Prostate gland (tissue), 2 donors: ENCODE measurements around the gene PSMB5. TPM values are rescaled to one million over a fixed set of nuclear protein-coding genes. Genes with fewer than 3 reads are reported as not detected.

Experiments
- DNase-seq: peaks from one replicate; pipeline ENCODE4 v3.0.0-alpha.2; 2019; ENCODE audit warnings: low spot score
- H3K27ac ChIP-seq, 2 donors: fragments of 200-600 bp; sonication (generic); 2 replicates each; pipeline ENCODE4 v1.5.1; 2017 to 2019
- H3K27me3 ChIP-seq: fragments of 200-600 bp; sonication (generic); replicated peaks from 2 replicates; pipeline ENCODE4 v1.5.1; 2019; ENCODE audit not compliant: insufficient read depth
- H3K36me3 ChIP-seq, 2 donors: fragments of 200-600 bp; sonication (generic); 1 replicate in 1 of 2; 2 replicates in 1 of 2; pipeline versions ENCODE4 v1.5.1 to v1.8.1; 2017 to 2019
- H3K4me1 ChIP-seq: fragments of 200-600 bp; sonication (generic); replicated peaks from 2 replicates; pipeline ENCODE4 v1.5.1; 2019
- H3K4me3 ChIP-seq, 2 donors: fragments of 200-600 bp; sonication (generic); 2 replicates each; pipeline ENCODE4 v1.5.1; 2017 to 2019
- H3K9me3 ChIP-seq: fragments of 200-600 bp; sonication (generic); 2 replicates; pipeline ENCODE4 v1.5.1; 2017
- POLR2A ChIP-seq: fragments of 450-650 bp; IDR thresholded peaks from one replicate; pipeline ENCODE4 v1.6.1; 2016; ENCODE audit warnings: antibody characterized with exemption, mild to moderate bottlenecking
- POLR2AphosphoS5 ChIP-seq: sonication (generic); formaldehyde crosslinking; IDR thresholded peaks from one replicate; pipeline ENCODE4 v1.6.1; 2017; ENCODE audit warnings: antibody characterized with exemption
- WGBS: methylation state at CpG from one replicate; pipeline ENCODE4 v1.1.5; 2018; 5-methylcytosine and 5-hydroxymethylcytosine counted together
- intact Hi-C: fragments of 100-400 bp; cut with DNase I; formaldehyde crosslinking; loops from one replicate; pipeline ENCODE4 v1.14.2; 2022
- total RNA-seq, 2 donors: library from RNA; depleted of rRNA; stranded (reverse); fragments of >200 nt; gene quantifications; one replicate each; pipeline ENCODE4 v1.1.0, GENCODE V29; 2016
- TF ChIP-seq, protein P1 (sequence below), 4 experiments: fragments of 200-600 bp in 2 of 4; fragments of 450-650 bp in 2 of 4; sonication (generic) in 2 of 4; IDR thresholded peaks; 1 replicate in 3 of 4; 2 replicates in 1 of 4; pipeline ENCODE4 v1.5.1; 2016 to 2019; ENCODE audit warnings: antibody characterized with exemption in 4 of 4, mild to moderate bottlenecking in 2 of 4, moderate library complexity in 2 of 4

Gene PSMB5
- total RNA-seq, 2 donors from 2014 or later = 124 to 152 TPM

DNA sequence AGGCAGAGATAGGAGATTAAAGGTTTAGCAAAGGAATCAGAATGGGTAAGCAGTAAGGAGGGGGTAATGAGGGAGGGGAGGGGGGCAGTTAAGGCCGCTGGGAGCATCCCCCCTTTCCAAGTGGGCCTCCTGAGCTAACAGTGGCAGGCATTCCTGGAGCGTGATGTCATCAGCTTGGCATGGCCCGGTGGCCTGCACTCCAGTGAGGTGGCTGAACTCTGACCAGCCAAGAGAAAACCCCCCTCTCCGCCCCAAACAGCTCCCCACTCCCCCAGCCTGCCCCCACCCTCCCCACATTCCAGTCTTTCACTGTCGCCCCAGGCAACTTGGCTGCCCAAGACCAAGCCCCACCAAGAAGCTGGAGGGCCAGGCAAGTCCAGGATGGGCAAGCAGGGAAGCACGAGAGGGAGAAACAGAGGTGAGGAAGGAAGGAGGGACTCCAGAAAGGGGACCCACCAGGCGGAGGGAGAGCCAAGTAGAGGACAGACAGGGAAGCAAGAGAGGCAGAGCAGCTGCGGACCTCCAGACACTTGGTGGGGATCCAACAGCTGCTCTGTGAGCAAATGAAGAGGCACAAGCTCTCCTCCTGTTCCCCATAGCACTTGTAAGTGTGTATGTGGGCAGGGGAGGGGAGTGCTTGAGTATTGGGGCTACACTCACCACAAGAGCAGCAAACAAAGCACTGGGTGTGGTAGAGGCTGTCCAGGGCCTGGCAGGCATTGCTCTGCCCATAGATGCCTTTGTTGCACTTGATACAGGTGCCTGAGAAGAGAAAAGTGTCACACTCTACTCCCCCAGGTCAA is 56.8 kb downstream of the PSMB5 start:
- WGBS = 19% methylated on average over 8 of the region's 8 CpGs
- peak; percentile 34 for DNase-seq
- Histone ChIP-seq H3K4me1 (peaks cover 4% of the 10 kb centered on the region), H3K27ac (peak overlapping the region; percentile 76 to 86), H3K9me3 (no peaks in the 10 kb centered on the region), H3K27me3 (no peaks in the 10 kb centered on the region), H3K4me3 (no peak overlapping the region), H3K36me3 (no peaks in the 10 kb centered on the region)
- TF ChIP-seq POLR2AphosphoS5 = no peak
- TF ChIP-seq, protein P1, sequence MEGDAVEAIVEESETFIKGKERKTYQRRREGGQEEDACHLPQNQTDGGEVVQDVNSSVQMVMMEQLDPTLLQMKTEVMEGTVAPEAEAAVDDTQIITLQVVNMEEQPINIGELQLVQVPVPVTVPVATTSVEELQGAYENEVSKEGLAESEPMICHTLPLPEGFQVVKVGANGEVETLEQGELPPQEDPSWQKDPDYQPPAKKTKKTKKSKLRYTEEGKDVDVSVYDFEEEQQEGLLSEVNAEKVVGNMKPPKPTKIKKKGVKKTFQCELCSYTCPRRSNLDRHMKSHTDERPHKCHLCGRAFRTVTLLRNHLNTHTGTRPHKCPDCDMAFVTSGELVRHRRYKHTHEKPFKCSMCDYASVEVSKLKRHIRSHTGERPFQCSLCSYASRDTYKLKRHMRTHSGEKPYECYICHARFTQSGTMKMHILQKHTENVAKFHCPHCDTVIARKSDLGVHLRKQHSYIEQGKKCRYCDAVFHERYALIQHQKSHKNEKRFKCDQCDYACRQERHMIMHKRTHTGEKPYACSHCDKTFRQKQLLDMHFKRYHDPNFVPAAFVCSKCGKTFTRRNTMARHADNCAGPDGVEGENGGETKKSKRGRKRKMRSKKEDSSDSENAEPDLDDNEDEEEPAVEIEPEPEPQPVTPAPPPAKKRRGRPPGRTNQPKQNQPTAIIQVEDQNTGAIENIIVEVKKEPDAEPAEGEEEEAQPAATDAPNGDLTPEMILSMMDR (IDR thresholded peaks at IDR 0.05) = no peak
- TF ChIP-seq POLR2A = no peak
- intact Hi-C loops = loop anchor here (5.0 kb wide), 1 partner anchor 106 kb away; the partner anchor contains the start of gene LRP10

DNA sequence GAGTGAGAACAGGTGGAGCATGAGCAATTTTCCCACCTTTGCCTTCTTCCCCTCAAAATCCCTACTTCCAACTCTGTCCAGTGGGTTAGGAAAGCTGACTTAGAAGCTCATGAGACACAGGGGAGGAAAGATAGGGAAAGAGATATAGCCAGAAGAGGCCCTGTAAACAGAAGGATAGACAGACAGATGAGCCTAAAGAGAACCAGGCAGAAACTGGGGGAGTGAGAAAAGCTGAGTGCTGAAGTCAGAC is 57.3 kb downstream of the PSMB5 start:
- TF ChIP-seq, protein P1 (IDR thresholded peaks at IDR 0.05) = no peak
- Histone ChIP-seq H3K4me1 (peaks cover 4% of the 10 kb centered on the region), H3K4me3 (no peak overlapping the region), H3K27ac (peak overlapping the region; percentile 76 to 86), H3K36me3 (no peaks in the 10 kb centered on the region), H3K9me3 (no peaks in the 10 kb centered on the region), H3K27me3 (no peaks in the 10 kb centered on the region)
- no peak for DNase-seq
- intact Hi-C loops = loop anchor here (5.0 kb wide), 1 partner anchor 105 kb away; the partner anchor contains the start of gene LRP10

DNA sequence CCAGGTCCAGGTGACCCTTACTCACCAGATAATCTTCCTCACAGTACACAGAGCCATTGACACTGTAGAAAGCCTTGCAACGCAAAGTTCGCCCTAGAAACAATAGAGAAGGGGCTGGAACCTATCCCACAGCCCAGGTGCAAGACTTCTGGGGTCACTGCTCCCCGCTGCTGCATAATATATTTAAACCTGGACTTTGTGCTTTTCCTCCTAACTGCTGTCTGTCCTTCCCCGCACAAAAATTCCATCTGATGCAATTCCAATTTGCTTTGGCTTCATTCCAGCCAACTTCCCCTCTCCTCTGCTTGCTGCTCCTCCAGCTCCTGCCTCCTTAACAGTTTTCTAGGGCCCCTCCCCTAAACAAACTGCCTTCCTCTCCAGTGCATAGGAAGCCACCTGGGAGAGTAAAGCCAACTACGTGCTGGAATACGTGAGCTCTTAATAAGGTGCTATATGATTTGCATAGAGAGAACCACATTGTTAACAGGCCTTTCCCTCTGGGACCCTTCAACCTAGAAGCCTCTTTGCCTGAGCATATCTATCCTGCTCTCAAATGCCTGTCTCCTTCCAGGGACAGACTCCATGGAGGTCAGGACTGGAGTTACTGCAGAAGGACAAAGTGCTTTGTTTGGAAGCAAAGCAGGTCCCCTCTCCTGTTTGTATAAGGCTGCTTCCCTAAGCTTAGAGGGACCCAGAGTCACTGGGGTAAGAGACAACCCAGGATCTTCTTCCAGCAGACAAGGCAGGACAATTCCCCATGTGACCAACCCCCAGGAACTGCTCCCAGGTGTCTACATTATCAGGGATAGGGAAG is 57.9 kb downstream of the PSMB5 start:
- H3K27ac ChIP-seq = peak overlapping the region; percentile 76 to 86
- intact Hi-C loops = loop anchor here (5.0 kb wide), 1 partner anchor 105 kb away; the partner anchor contains the start of gene LRP10
- H3K4me1 ChIP-seq = peaks cover 4% of the 10 kb centered on the region
- no peak overlapping the region for H3K4me3 ChIP-seq
- H3K9me3 ChIP-seq = no peaks in the 10 kb centered on the region
- TF ChIP-seq, protein P1 (IDR thresholded peaks at IDR 0.05) = no peak
- no peak for TF ChIP-seq POLR2AphosphoS5
- 30% methylated on average over 6 of the region's 6 CpGs for WGBS
- H3K36me3 ChIP-seq = no peaks in the 10 kb centered on the region
- no peak for DNase-seq
- no peaks in the 10 kb centered on the region for H3K27me3 ChIP-seq

Other genes starting within 250 kb of the PSMB5 start
- gene SLC7A7, start 219.5 kb downstream of the PSMB5 start, total RNA-seq = 1 to 10 TPM; 4.6 to 8.1 TPM
- 100 to 1,000 TPM in 1 of 2 donors, 10 to 100 TPM in 1; 54.5 to 195 TPM for gene MRPL52, start 205.0 kb downstream of the PSMB5 start, total RNA-seq
- gene MMP14, start 198.3 kb downstream of the PSMB5 start, total RNA-seq = 10 to 100 TPM; 64.9 to 90.4 TPM
- gene LRP10, start 163.2 kb downstream of the PSMB5 start, total RNA-seq = 100 to 1,000 TPM; 124 to 150 TPM
- 1 to 10 TPM in 1 of 2 donors, under 1 TPM in 1; 0.62 to 1.0 TPM for gene REM2, start 151.7 kb downstream of the PSMB5 start, total RNA-seq
- gene RBM23, start 115.8 kb downstream of the PSMB5 start, total RNA-seq = 100 to 1,000 TPM; 170 to 463 TPM
- gene PRMT5, start 105.5 kb downstream of the PSMB5 start, total RNA-seq = 10 to 100 TPM; 65.0 to 71.0 TPM
- gene HAUS4, start 77.8 kb downstream of the PSMB5 start, total RNA-seq = 10 to 100 TPM; 39.8 to 53.3 TPM
- 10 to 100 TPM; 21.0 to 27.9 TPM for gene AJUBA, start 52.3 kb downstream of the PSMB5 start, total RNA-seq
- 10 to 100 TPM; 15.1 to 17.6 TPM for gene C14orf93, start 24.8 kb downstream of the PSMB5 start, total RNA-seq
- gene PSMB11, start 7.3 kb upstream of the PSMB5 start, total RNA-seq = not detected
- 1 to 10 TPM; 4.0 to 7.2 TPM for gene CDH24, start 22.6 kb upstream of the PSMB5 start, total RNA-seq
- 100 to 1,000 TPM in 1 of 2 donors, 10 to 100 TPM in 1; 86.6 to 168 TPM for gene ACIN1, start 60.2 kb upstream of the PSMB5 start, total RNA-seq
- gene C14orf119, start 60.6 kb upstream of the PSMB5 start, total RNA-seq = 10 to 100 TPM; 20.3 to 32.3 TPM
- gene CIROP, start 70.1 kb upstream of the PSMB5 start, total RNA-seq = not detected
- gene CEBPE, start 84.4 kb upstream of the PSMB5 start, total RNA-seq = not detected
- gene SLC7A8, start 148.8 kb upstream of the PSMB5 start, total RNA-seq = 100 to 1,000 TPM; 119 to 143 TPM
- gene RNF212B, start 203.0 kb upstream of the PSMB5 start, total RNA-seq = 10 to 100 TPM in 1 of 2 donors, not detected in 1; 21.1 TPM